Activated T-helper 2 cell treated with anti-CD3 and anti-CD28 coated beads, Interferon-gamma antibody, Interleukin-2, Interleukin-4, amounts not matched to agents 10 μg/mL and 5 μg/mL and 100 μg/mL, durations not matched to agents 14 hours and 24 hours and 36 hours (primary cell): ENCODE measurements around the gene CP. TPM values are rescaled to one million over a fixed set of nuclear protein-coding genes. Genes with fewer than 3 reads are reported as not detected.
"Not testable (repeated sequence)": the region's sequence is repeated elsewhere in the genome, so short reads cannot be mapped to it uniquely, and the experiment has no call there.

Experiments used
- DNase-seq: peaks from one replicate; pipeline ENCODE4 v3.0.0; 2021; ENCODE audit warnings: low spot score
- H3K27ac Mint-ChIP-seq: one replicate; pipeline ENCODE4 v1.8.0; 2021; ENCODE audit warnings: mixed read lengths
- H3K27me3 Mint-ChIP-seq: one replicate; pipeline ENCODE4 v1.8.0; 2021; ENCODE audit warnings: low read depth, mixed read lengths
- H3K36me3 Mint-ChIP-seq: one replicate; pipeline ENCODE4 v1.8.0; 2021; ENCODE audit warnings: low read depth, mixed read lengths
- H3K4me1 Mint-ChIP-seq: one replicate; pipeline ENCODE4 v1.8.0; 2021; ENCODE audit warnings: low read depth, mixed read lengths
- H3K4me3 Mint-ChIP-seq: one replicate; pipeline ENCODE4 v1.8.0; 2021; ENCODE audit warnings: low read depth, mild to moderate bottlenecking, moderate library complexity, mixed read lengths
- H3K9me3 Mint-ChIP-seq: one replicate; pipeline ENCODE4 v1.8.0; 2021; ENCODE audit warnings: mixed read lengths
- intact Hi-C: fragments of 100-400 bp; cut with micrococcal nuclease; formaldehyde crosslinking; loops from one replicate; pipeline ENCODE4 v1.15.1; 2023
- total RNA-seq: library from RNA; stranded (reverse); gene quantifications from 2 replicates; pipeline ENCODE4 v1.2.3, GENCODE V29; 2022

CP gene
- total RNA-seq, 1 donor from 2014 or later = not detected

- DNase-seq, intact Hi-C loops, H3K27ac Mint-ChIP-seq, H3K9me3 Mint-ChIP-seq, H3K36me3 Mint-ChIP-seq, H3K4me3 Mint-ChIP-seq, H3K4me1 Mint-ChIP-seq: not testable (repeated sequence)
- peaks cover 56% of the 10 kb centered on the region for H3K27me3 Mint-ChIP-seq
These were observed 24.6 kb downstream of the CP start for GRCh38 chr3:149196805-149197592.

- Mint-ChIP-seq H3K27ac (no peak overlapping the region), H3K9me3 (no peaks in the 10 kb centered on the region), H3K27me3 (peaks cover 58% of the 10 kb centered on the region), H3K36me3 (no peaks in the 10 kb centered on the region), H3K4me3 (no peak overlapping the region), H3K4me1 (no peaks in the 10 kb centered on the region)
- intact Hi-C loops = no loop called here
- DNase-seq = no peak
These were observed 26.4 kb downstream of the CP start for GRCh38 chr3:149195221-149195620.

- H3K27me3 Mint-ChIP-seq = peaks cover 36% of the 10 kb centered on the region
- no peak for DNase-seq
- intact Hi-C loops = no loop called here
- no peaks in the 10 kb centered on the region for H3K9me3 Mint-ChIP-seq
- no peaks in the 10 kb centered on the region for H3K36me3 Mint-ChIP-seq
- no peaks in the 10 kb centered on the region for H3K4me1 Mint-ChIP-seq
- no peak overlapping the region for H3K27ac Mint-ChIP-seq
- no peak overlapping the region for H3K4me3 Mint-ChIP-seq
These were observed 33.1 kb downstream of the CP start for GRCh38 chr3:149188494-149188893.

GRCh38 chr3:149186721-149187120 is 34.9 kb downstream of the CP start:
- H3K27me3 Mint-ChIP-seq = peaks cover 30% of the 10 kb centered on the region
- H3K9me3 Mint-ChIP-seq = no peaks in the 10 kb centered on the region
- H3K4me1 Mint-ChIP-seq = no peaks in the 10 kb centered on the region
- no peak overlapping the region for H3K27ac Mint-ChIP-seq
- intact Hi-C loops = no loop called here
- H3K36me3 Mint-ChIP-seq = no peaks in the 10 kb centered on the region
- no peak overlapping the region for H3K4me3 Mint-ChIP-seq
- DNase-seq = no peak

- Mint-ChIP-seq H3K27ac (no peak overlapping the region), H3K27me3 (peaks cover 29% of the 10 kb centered on the region), H3K4me1 (no peaks in the 10 kb centered on the region), H3K4me3 (no peak overlapping the region), H3K9me3 (no peaks in the 10 kb centered on the region), H3K36me3 (no peaks in the 10 kb centered on the region)
- no peak for DNase-seq
- intact Hi-C loops = no loop called here
These were observed 35.4 kb downstream of the CP start for GRCh38 chr3:149186219-149186618.

- Mint-ChIP-seq H3K27ac (no peak overlapping the region), H3K27me3 (peaks cover 5% of the 10 kb centered on the region), H3K9me3 (no peaks in the 10 kb centered on the region), H3K36me3 (peaks cover 4% of the 10 kb centered on the region), H3K4me1 (no peaks in the 10 kb centered on the region), H3K4me3 (no peak overlapping the region)
- no peak for DNase-seq
- intact Hi-C loops = no loop called here
These were observed 40.4 kb downstream of the CP start for GRCh38 chr3:149181182-149181581.

GRCh38 chr3:149180057-149180573 is 41.5 kb downstream of the CP start:
- Mint-ChIP-seq H3K4me3 (no peak overlapping the region), H3K27ac (no peak overlapping the region), H3K36me3 (peaks cover 9% of the 10 kb centered on the region), H3K27me3 (no peaks in the 10 kb centered on the region), H3K9me3 (no peaks in the 10 kb centered on the region), H3K4me1 (peaks cover under 1% of the 10 kb centered on the region)
- no peak for DNase-seq
- intact Hi-C loops = no loop called here

- Mint-ChIP-seq H3K27ac (no peak overlapping the region), H3K27me3 (no peaks in the 10 kb centered on the region), H3K4me3 (no peak overlapping the region), H3K4me1 (peaks cover 7% of the 10 kb centered on the region), H3K9me3 (no peaks in the 10 kb centered on the region), H3K36me3 (peaks cover 16% of the 10 kb centered on the region)
- intact Hi-C loops = no loop called here
- DNase-seq = no peak
These were observed 42.4 kb downstream of the CP start for GRCh38 chr3:149179220-149179619.

- Mint-ChIP-seq H3K27me3 (no peaks in the 10 kb centered on the region), H3K36me3 (peaks cover 33% of the 10 kb centered on the region), H3K4me1 (peaks cover 8% of the 10 kb centered on the region), H3K27ac (no peak overlapping the region), H3K9me3 (no peaks in the 10 kb centered on the region), H3K4me3 (no peak overlapping the region)
- intact Hi-C loops = no loop called here
- no peak for DNase-seq
These were observed 44.5 kb downstream of the CP start for GRCh38 chr3:149177122-149177521.

- no peak overlapping the region for H3K27ac Mint-ChIP-seq
- no peak overlapping the region for H3K4me3 Mint-ChIP-seq
- peaks cover 8% of the 10 kb centered on the region for H3K4me1 Mint-ChIP-seq
- H3K27me3 Mint-ChIP-seq = no peaks in the 10 kb centered on the region
- intact Hi-C loops = no loop called here
- DNase-seq = no peak
- H3K9me3 Mint-ChIP-seq = no peaks in the 10 kb centered on the region
- peaks cover 47% of the 10 kb centered on the region for H3K36me3 Mint-ChIP-seq
These were observed 46.7 kb downstream of the CP start for GRCh38 chr3:149174901-149175300.

GRCh38 chr3:149170672-149171071 is 51.0 kb downstream of the CP start:
- H3K27me3 Mint-ChIP-seq = no peaks in the 10 kb centered on the region
- H3K4me3 Mint-ChIP-seq = no peak overlapping the region
- H3K4me1 Mint-ChIP-seq = peaks cover 10% of the 10 kb centered on the region
- H3K36me3 Mint-ChIP-seq = peaks cover 72% of the 10 kb centered on the region
- intact Hi-C loops = no loop called here
- H3K9me3 Mint-ChIP-seq = no peaks in the 10 kb centered on the region
- no peak for DNase-seq
- no peak overlapping the region for H3K27ac Mint-ChIP-seq

GRCh38 chr3:149167898-149168297 is 53.7 kb downstream of the CP start:
- no peak overlapping the region for H3K4me3 Mint-ChIP-seq
- H3K36me3 Mint-ChIP-seq = peaks cover 66% of the 10 kb centered on the region
- H3K27ac Mint-ChIP-seq = no peak overlapping the region

GRCh38 chr3:149163066-149163465 is 58.6 kb downstream of the CP start:
- Mint-ChIP-seq H3K4me3 (no peak overlapping the region), H3K27ac (no peak overlapping the region), H3K4me1 (peaks cover 3% of the 10 kb centered on the region), H3K36me3 (peaks cover 59% of the 10 kb centered on the region), H3K9me3 (no peaks in the 10 kb centered on the region), H3K27me3 (no peaks in the 10 kb centered on the region)
- no peak for DNase-seq
- intact Hi-C loops = no loop called here

More at GRCh38 chr3:149167898-149168297, 53.7 kb downstream of the CP start:
- no peak for DNase-seq
- Mint-ChIP-seq H3K9me3 (no peaks in the 10 kb centered on the region), H3K27me3 (no peaks in the 10 kb centered on the region), H3K4me1 (peaks cover 3% of the 10 kb centered on the region)
- intact Hi-C loops = no loop called here
